SK-N-MC (cell line): Measurements from ENCODE around the gene TMTC1.

ENCODE experiments used
- EZH2 ChIP-seq: fragments of 200-600 bp; sonication (generic); IDR thresholded peaks from one replicate; pipeline ENCODE4 v1.6.1; 2017; ENCODE audit warnings: antibody characterized with exemption
- FOXP2 ChIP-seq: optimal IDR thresholded peaks from 2 replicates; pipeline ENCODE3; 2011; ENCODE audit warnings: mild to moderate bottlenecking, moderate library complexity; ENCODE audit not compliant: insufficient read depth; ENCODE audit errors: extremely low read length, control extremely low read depth
- POLR2AphosphoS5 ChIP-seq: IDR thresholded peaks from 2 replicates; pipeline ENCODE4 v1.6.1; 2012; ENCODE audit warnings: mild to moderate bottlenecking, low read depth, low read length, borderline replicate concordance

- TF ChIP-seq POLR2AphosphoS5 (no peak), EZH2 (no peak), FOXP2 (no peak)
These were observed 50.7 kb downstream of the TMTC1 start for GRCh38 chr12:29733060-29733459.
